ENCODE results near the gene MTG1.

The MTG1 gene

GRCh38 chr10:133461841-133462240 lies 67.9 kb downstream of the MTG1 start:
- H3K27ac ChIP-seq (ENCODE audit: low read length): no peak overlapping the region
- no peaks in the 10 kb centered on the region for H3K79me2 ChIP-seq (ENCODE audit: low read length)
- H3K4me2 ChIP-seq (ENCODE audit: low read length): no peak overlapping the region
- no peak overlapping the region for H3K9ac ChIP-seq (ENCODE audit: low read length)
- H3K36me3 ChIP-seq (replicated peaks; ENCODE audit: low read depth, low read length): no peaks in the 10 kb centered on the region
- no peaks in the 10 kb centered on the region for H3K9me3 ChIP-seq (ENCODE audit: insufficient read depth, low read length)
- no peak overlapping the region for H2AFZ ChIP-seq (ENCODE audit: low read depth, low read length)
- H4K20me1 ChIP-seq (ENCODE audit: insufficient read depth, low read length): no peaks in the 10 kb centered on the region
- no peaks in the 10 kb centered on the region for H3K4me1 ChIP-seq (ENCODE audit: low read length)
- TF ChIP-seq, protein P1, sequence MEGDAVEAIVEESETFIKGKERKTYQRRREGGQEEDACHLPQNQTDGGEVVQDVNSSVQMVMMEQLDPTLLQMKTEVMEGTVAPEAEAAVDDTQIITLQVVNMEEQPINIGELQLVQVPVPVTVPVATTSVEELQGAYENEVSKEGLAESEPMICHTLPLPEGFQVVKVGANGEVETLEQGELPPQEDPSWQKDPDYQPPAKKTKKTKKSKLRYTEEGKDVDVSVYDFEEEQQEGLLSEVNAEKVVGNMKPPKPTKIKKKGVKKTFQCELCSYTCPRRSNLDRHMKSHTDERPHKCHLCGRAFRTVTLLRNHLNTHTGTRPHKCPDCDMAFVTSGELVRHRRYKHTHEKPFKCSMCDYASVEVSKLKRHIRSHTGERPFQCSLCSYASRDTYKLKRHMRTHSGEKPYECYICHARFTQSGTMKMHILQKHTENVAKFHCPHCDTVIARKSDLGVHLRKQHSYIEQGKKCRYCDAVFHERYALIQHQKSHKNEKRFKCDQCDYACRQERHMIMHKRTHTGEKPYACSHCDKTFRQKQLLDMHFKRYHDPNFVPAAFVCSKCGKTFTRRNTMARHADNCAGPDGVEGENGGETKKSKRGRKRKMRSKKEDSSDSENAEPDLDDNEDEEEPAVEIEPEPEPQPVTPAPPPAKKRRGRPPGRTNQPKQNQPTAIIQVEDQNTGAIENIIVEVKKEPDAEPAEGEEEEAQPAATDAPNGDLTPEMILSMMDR (IDR thresholded peaks at IDR 0.05; ENCODE audit: low read depth, low read length): no peak
- no peak overlapping the region for H3K4me3 ChIP-seq (ENCODE audit: low read length)
- no peaks in the 10 kb centered on the region for H3K27me3 ChIP-seq (ENCODE audit: low read depth, low read length)

DNA sequence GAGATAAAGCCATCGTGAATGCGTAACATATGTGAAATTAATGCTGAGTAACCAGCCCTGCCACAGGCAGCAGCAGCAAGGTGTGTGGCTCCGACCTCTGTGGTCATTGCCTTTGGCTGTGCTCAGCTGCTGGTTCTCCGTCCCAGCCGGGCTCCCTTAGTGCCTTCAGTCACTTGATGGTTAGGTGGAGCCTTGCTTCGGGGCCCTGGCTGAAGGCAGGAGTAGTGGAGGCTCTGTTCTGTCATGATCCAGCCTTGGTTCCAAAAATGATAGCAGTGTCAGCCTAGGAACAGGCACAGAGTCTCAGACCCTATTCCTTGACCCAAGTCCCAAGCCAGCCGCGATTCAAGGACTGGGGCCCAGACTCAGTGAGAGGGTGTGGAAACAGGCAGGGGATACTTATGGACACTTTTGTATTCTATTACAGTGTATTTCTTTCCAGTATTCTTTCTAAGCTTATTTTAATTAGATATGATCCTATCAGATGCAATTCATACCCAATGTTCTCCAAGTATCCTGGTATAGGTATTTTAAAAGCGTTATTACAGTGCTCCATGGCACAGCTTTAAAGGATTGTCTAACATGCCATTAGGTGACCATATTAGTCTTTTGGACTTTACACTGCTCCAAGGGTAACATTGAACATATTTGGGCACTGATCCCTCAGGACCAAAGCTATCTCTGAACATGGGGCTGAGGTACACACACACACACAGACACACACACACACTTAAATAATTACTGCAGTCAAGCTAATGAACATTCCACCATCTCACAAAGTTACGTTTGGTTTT lies 68.8 kb downstream of the MTG1 start:
- Histone ChIP-seq H2AFZ (ENCODE audit: low read depth, low read length) (no peak overlapping the region), H3K27ac (ENCODE audit: low read length) (no peak overlapping the region), H3K79me2 (ENCODE audit: low read length) (no peaks in the 10 kb centered on the region), H3K4me1 (ENCODE audit: low read length) (no peaks in the 10 kb centered on the region), H3K9ac (ENCODE audit: low read length) (no peak overlapping the region), H3K9me3 (ENCODE audit: insufficient read depth, low read length) (no peaks in the 10 kb centered on the region), H3K36me3 (replicated peaks; ENCODE audit: low read depth, low read length) (no peaks in the 10 kb centered on the region), H3K27me3 (ENCODE audit: low read depth, low read length) (no peaks in the 10 kb centered on the region), H3K4me3 (ENCODE audit: low read length) (no peak overlapping the region), H4K20me1 (ENCODE audit: insufficient read depth, low read length) (no peaks in the 10 kb centered on the region), H3K4me2 (ENCODE audit: low read length) (no peak overlapping the region)
- TF ChIP-seq, protein P1 (IDR thresholded peaks at IDR 0.05; ENCODE audit: low read depth, low read length): no peak
- no peak for TF ChIP-seq EZH2phosphoT487 (IDR thresholded peaks at IDR 0.05; ENCODE audit: low read depth)

GRCh38 chr10:133464582-133465031 lies 70.7 kb downstream of the MTG1 start:
- Histone ChIP-seq H3K36me3 (replicated peaks; ENCODE audit: low read depth, low read length) (no peaks in the 10 kb centered on the region), H4K20me1 (ENCODE audit: insufficient read depth, low read length) (no peaks in the 10 kb centered on the region), H2AFZ (ENCODE audit: low read depth, low read length) (no peak overlapping the region), H3K27ac (ENCODE audit: low read length) (no peak overlapping the region), H3K79me2 (ENCODE audit: low read length) (no peaks in the 10 kb centered on the region), H3K4me2 (ENCODE audit: low read length) (no peak overlapping the region), H3K27me3 (ENCODE audit: low read depth, low read length) (no peaks in the 10 kb centered on the region), H3K4me3 (ENCODE audit: low read length) (no peak overlapping the region), H3K9ac (ENCODE audit: low read length) (no peak overlapping the region), H3K4me1 (ENCODE audit: low read length) (no peaks in the 10 kb centered on the region), H3K9me3 (ENCODE audit: insufficient read depth, low read length) (no peaks in the 10 kb centered on the region)
- TF ChIP-seq EZH2phosphoT487 (IDR thresholded peaks at IDR 0.05; ENCODE audit: low read depth): no peak
- TF ChIP-seq, protein P1 (IDR thresholded peaks at IDR 0.05; ENCODE audit: low read depth, low read length): no peak

DNA sequence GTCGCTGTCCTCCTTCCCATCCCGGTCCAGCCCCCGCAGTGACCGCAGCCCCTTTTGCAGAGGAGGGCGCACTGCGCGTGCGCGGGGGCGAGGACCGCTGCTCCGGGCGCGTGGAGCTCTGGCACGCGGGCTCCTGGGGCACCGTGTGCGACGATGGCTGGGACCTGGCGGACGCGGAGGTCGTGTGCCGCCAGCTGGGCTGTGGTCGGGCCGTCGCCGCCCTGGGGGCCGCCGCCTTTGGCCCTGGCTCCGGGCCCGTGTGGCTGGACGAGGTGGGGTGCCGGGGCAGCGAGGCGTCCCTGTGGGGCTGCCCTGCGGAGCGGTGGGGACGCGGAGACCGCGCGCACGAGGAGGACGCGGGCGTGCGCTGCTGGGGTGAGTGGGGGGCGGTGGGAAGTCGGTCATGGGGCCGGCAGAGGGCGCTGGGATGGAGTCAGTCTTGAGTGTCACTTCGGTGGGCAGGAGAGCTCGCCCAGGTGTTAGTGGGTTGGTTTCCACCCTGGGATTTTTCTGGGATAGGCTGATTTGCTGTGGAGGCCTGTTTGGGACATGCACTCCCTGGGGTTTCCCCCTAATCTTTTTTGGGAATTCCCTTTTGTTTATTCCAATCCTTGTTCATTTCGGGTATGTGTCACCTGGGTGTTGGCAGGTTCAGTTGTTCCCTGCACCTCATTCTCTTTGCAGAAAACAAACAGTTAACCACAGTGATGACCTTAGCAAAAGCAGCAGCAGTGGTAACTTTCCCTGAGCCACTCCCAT lies 71.4 kb downstream of the MTG1 start:
- no peaks in the 10 kb centered on the region for H3K79me2 ChIP-seq (ENCODE audit: low read length)
- H3K4me3 ChIP-seq (ENCODE audit: low read length): no peak overlapping the region
- H3K27ac ChIP-seq (ENCODE audit: low read length): no peak overlapping the region
- no peaks in the 10 kb centered on the region for H3K36me3 ChIP-seq (replicated peaks; ENCODE audit: low read depth, low read length)
- H2AFZ ChIP-seq (ENCODE audit: low read depth, low read length): no peak overlapping the region
- no peak overlapping the region for H3K9ac ChIP-seq (ENCODE audit: low read length)
- no peaks in the 10 kb centered on the region for H3K9me3 ChIP-seq (ENCODE audit: insufficient read depth, low read length)
- H3K4me2 ChIP-seq (ENCODE audit: low read length): no peak overlapping the region
- H3K4me1 ChIP-seq (ENCODE audit: low read length): no peaks in the 10 kb centered on the region
- TF ChIP-seq EZH2phosphoT487 (IDR thresholded peaks at IDR 0.05; ENCODE audit: low read depth): no peak
- TF ChIP-seq, protein P1 (IDR thresholded peaks at IDR 0.05; ENCODE audit: low read depth, low read length): no peak
- H4K20me1 ChIP-seq (ENCODE audit: insufficient read depth, low read length): no peaks in the 10 kb centered on the region
- no peaks in the 10 kb centered on the region for H3K27me3 ChIP-seq (ENCODE audit: low read depth, low read length)
